Measurements from ENCODE around the gene SND1.

GRCh38 chr7:127905491-127906330 lies 253.7 kb downstream of the SND1 start:
- TF ChIP-seq CTCF (IDR thresholded peaks at IDR 0.05) = no peak
- no peak for TF ChIP-seq EZH2 (IDR thresholded peaks at IDR 0.05; ENCODE audit: borderline replicate concordance, insufficient read depth, low read depth, low read length, poor library complexity, severe bottlenecking)

Measured in B cell (primary cell).